GM06990 (cell line): ENCODE data around the gene SALL1.

Source experiments
- DNase-seq: peaks from one replicate; pipeline ENCODE4 v3.0.0-alpha.2; 2011; ENCODE audit not compliant: insufficient read length; ENCODE audit errors: extremely low read depth
- H3K27me3 ChIP-seq: replicated peaks from 2 replicates; pipeline ENCODE4 v1.6.0; 2011; ENCODE audit warnings: low read length; ENCODE audit not compliant: control insufficient read depth, insufficient read depth
- H3K36me3 ChIP-seq: 2 replicates; pipeline ENCODE4 v1.5.1; 2011; ENCODE audit warnings: low read length; ENCODE audit not compliant: control insufficient read depth, insufficient read depth
- H3K4me3 ChIP-seq: replicated peaks from 2 replicates; pipeline ENCODE4 v1.5.1; 2011; ENCODE audit warnings: low read depth, mild to moderate bottlenecking, control low read depth, low read length
- CTCF ChIP-seq: IDR thresholded peaks from 2 replicates; pipeline ENCODE4 v1.5.1; 2011; ENCODE audit warnings: low read length, control low read depth, mild to moderate bottlenecking, inconsistent platforms; ENCODE audit not compliant: insufficient read depth, poor library complexity, severe bottlenecking

Gene SALL1

GRCh38 chr16:51181503-51181811, 30.4 kb upstream of the SALL1 start:
- Histone ChIP-seq H3K36me3 (no peaks in the 10 kb centered on the region), H3K4me3 (no peak overlapping the region), H3K27me3 (no peaks in the 10 kb centered on the region)
- DNase-seq, result no peak
- TF ChIP-seq CTCF, result no peak

GRCh38 chr16:51180719-51181502, 29.8 kb upstream of the SALL1 start:
- H3K36me3 ChIP-seq, result no peaks in the 10 kb centered on the region
- DNase-seq, result no peak
- H3K4me3 ChIP-seq, result no peak overlapping the region
- no peak for TF ChIP-seq CTCF
- no peaks in the 10 kb centered on the region for H3K27me3 ChIP-seq

GRCh38 chr16:51175081-51175480, 24.0 kb upstream of the SALL1 start:
- Histone ChIP-seq H3K27me3 (no peaks in the 10 kb centered on the region), H3K4me3 (no peak overlapping the region), H3K36me3 (no peaks in the 10 kb centered on the region)
- no peak for DNase-seq
- TF ChIP-seq CTCF, result no peak

- DNase-seq, result no peak
- no peak for TF ChIP-seq CTCF
- no peak overlapping the region for H3K4me3 ChIP-seq
- H3K27me3 ChIP-seq, result no peaks in the 10 kb centered on the region
- H3K36me3 ChIP-seq, result no peaks in the 10 kb centered on the region
Observed at GRCh38 chr16:51172368-51172767, 21.3 kb upstream of the SALL1 start.

GRCh38 chr16:51168755-51169154, 17.7 kb upstream of the SALL1 start:
- H3K27me3 ChIP-seq, result no peaks in the 10 kb centered on the region
- TF ChIP-seq CTCF, result no peak
- DNase-seq, result no peak

More at GRCh38 chr16:51168755-51169154, 17.7 kb upstream of the SALL1 start:
- Histone ChIP-seq H3K36me3 (no peaks in the 10 kb centered on the region), H3K4me3 (no peak overlapping the region)
